HG02571 (cell line): ENCODE data around the gene OSTN.

Experiments
- ATAC-seq: cut with Tn5 transposase; IDR thresholded peaks from one replicate; pipeline ENCODE4 v1.9.1; 2021; ENCODE audit warnings: mild to moderate bottlenecking, moderate library complexity; ENCODE audit not compliant: unreplicated experiment

The OSTN gene

GRCh38 chr3:191234216-191234615, 35.2 kb downstream of the OSTN start:
- no peak for ATAC-seq

- ATAC-seq, result peak; percentile 98
Measured at GRCh38 chr3:191235331-191236314, 36.6 kb downstream of the OSTN start.

GRCh38 chr3:191236646-191237045, 37.6 kb downstream of the OSTN start:
- ATAC-seq, result no peak

GRCh38 chr3:191237047-191237882, 38.2 kb downstream of the OSTN start:
- no peak for ATAC-seq

- ATAC-seq, result no peak
Measured at GRCh38 chr3:191238321-191238817, 39.3 kb downstream of the OSTN start.

GRCh38 chr3:191239407-191240031, 40.5 kb downstream of the OSTN start:
- ATAC-seq, result no peak

- ATAC-seq, result no peak
Measured at GRCh38 chr3:191240486-191240885, 41.4 kb downstream of the OSTN start.

- ATAC-seq, result no peak
Measured at GRCh38 chr3:191244242-191244867, 45.3 kb downstream of the OSTN start.

GRCh38 chr3:191246034-191246433, 47.0 kb downstream of the OSTN start:
- peak; percentile 75 for ATAC-seq

- ATAC-seq, result no peak
Measured at GRCh38 chr3:191246630-191247029, 47.6 kb downstream of the OSTN start.

GRCh38 chr3:191253089-191253799, 54.2 kb downstream of the OSTN start:
- no peak for ATAC-seq

- no peak for ATAC-seq
Measured at GRCh38 chr3:191254098-191254873, 55.2 kb downstream of the OSTN start.

GRCh38 chr3:191255156-191255555, 56.1 kb downstream of the OSTN start:
- no peak for ATAC-seq

- no peak for ATAC-seq
Measured at GRCh38 chr3:191256405-191256804, 57.4 kb downstream of the OSTN start.

GRCh38 chr3:191257286-191257685, 58.2 kb downstream of the OSTN start:
- no peak for ATAC-seq

GRCh38 chr3:191259486-191259885, 60.4 kb downstream of the OSTN start:
- ATAC-seq, result no peak

GRCh38 chr3:191260431-191261303, 61.6 kb downstream of the OSTN start:
- no peak for ATAC-seq

GRCh38 chr3:191261304-191261638, 62.2 kb downstream of the OSTN start:
- no peak for ATAC-seq
